HG03575 (cell line): ENCODE results near the gene OSBPL5.

Experiments
- ATAC-seq: cut with Tn5 transposase; IDR thresholded peaks from one replicate; pipeline ENCODE4 v1.9.1; 2021; ENCODE audit not compliant: unreplicated experiment, insufficient number of reproducible peaks, low FRiP score; ENCODE audit errors: extremely low read depth

Gene OSBPL5

GRCh38 chr11:3155216-3155615, 9.9 kb downstream of the OSBPL5 start:
- ATAC-seq = no peak

GRCh38 chr11:3154001-3154599, 11.0 kb downstream of the OSBPL5 start:
- ATAC-seq = no peak

GRCh38 chr11:3153291-3153861, 11.7 kb downstream of the OSBPL5 start:
- ATAC-seq = no peak

GRCh38 chr11:3152471-3153110, 12.5 kb downstream of the OSBPL5 start:
- ATAC-seq = no peak

- no peak for ATAC-seq
Observed at GRCh38 chr11:3150726-3151125, 14.4 kb downstream of the OSBPL5 start.

GRCh38 chr11:3149852-3150188, 15.3 kb downstream of the OSBPL5 start:
- ATAC-seq = no peak

- ATAC-seq = no peak
Observed at GRCh38 chr11:3148990-3149851, 15.9 kb downstream of the OSBPL5 start.

GRCh38 chr11:3148255-3148989, 16.7 kb downstream of the OSBPL5 start:
- no peak for ATAC-seq

GRCh38 chr11:3147626-3148025, 17.5 kb downstream of the OSBPL5 start:
- no peak for ATAC-seq

GRCh38 chr11:3147257-3147619, 17.9 kb downstream of the OSBPL5 start:
- ATAC-seq = no peak

GRCh38 chr11:3146612-3147256, 18.4 kb downstream of the OSBPL5 start:
- no peak for ATAC-seq

GRCh38 chr11:3145206-3145520, 19.9 kb downstream of the OSBPL5 start:
- no peak for ATAC-seq

- no peak for ATAC-seq
Observed at GRCh38 chr11:3144296-3145205, 20.6 kb downstream of the OSBPL5 start.

- ATAC-seq = no peak
Observed at GRCh38 chr11:3143136-3143880, 21.8 kb downstream of the OSBPL5 start.

GRCh38 chr11:3140291-3140603, 24.9 kb downstream of the OSBPL5 start:
- no peak for ATAC-seq

- no peak for ATAC-seq
Observed at GRCh38 chr11:3139481-3140290, 25.4 kb downstream of the OSBPL5 start.

GRCh38 chr11:3139086-3139440, 26.0 kb downstream of the OSBPL5 start:
- no peak for ATAC-seq
